K562 (cell line): Measurements from ENCODE around the gene MYO1B. TPM values are rescaled to one million over a fixed set of nuclear protein-coding genes. Genes with fewer than 3 reads are reported as not detected.

Experiments used
- ATAC-seq: fragments of 200-7000 bp; cut with Tn5 transposase; 3 replicates; pipeline ENCODE4 v1.9.1; 2020; ENCODE audit warnings: moderate library complexity
- BruUV-seq: library from RNA; stranded (reverse); fragments of 400-500 nt; replicated peaks from 2 replicates; lab custom pipeline; 2021; lab: Mats Ljungman, UMichigan
- CTCF ChIA-PET: fragments of 300-600 bp; formaldehyde crosslinking; extraction: SDS; loops from one replicate; lab custom pipeline; 2021; ENCODE audit warnings: low intra/inter-chr PET ratio; lab: Yijun Ruan, JAX
- POLR2A ChIA-PET: fragments of 300-600, 350-650 bp; sonication (Branson Sonifier 250); formaldehyde crosslinking; extraction: SDS; loops from one replicate; lab custom pipeline; 2021; ENCODE audit warnings: antibody characterized with exemption, inconsistent platforms; lab: Yijun Ruan, JAX
- DNase-seq, 4 experiments: peaks; one replicate each; pipeline versions ENCODE4 v3.0.0 to v3.0.0-alpha.2; 2011 to 2018; ENCODE audit warnings: low spot score in 3 of 4, mixed read lengths in 3 of 4; ENCODE audit errors: extremely low read depth in 1 of 4
- FAIRE-seq: peaks from 2 replicates; lab custom pipeline; 2011; peaks lifted over from hg19 to GRCh38; lab: Jason Lieb, UNC
- H2AFZ ChIP-seq: 2 replicates; pipeline ENCODE4 v1.6.0; 2011; ENCODE audit warnings: low read depth, low read length, control low read depth, inconsistent platforms
- H3K27ac ChIP-seq: fragments of 200-600 bp; 3 replicates; pipeline ENCODE4 v1.8.0; 2011; ENCODE audit warnings: low read depth, mild to moderate bottlenecking, control low read depth, inconsistent platforms, low read length, moderate library complexity, mixed read lengths; ENCODE audit errors: extremely low read depth
- H3K27me3 ChIP-seq, 2 experiments: fragments of 300-600 bp in 1 of 2; 2 replicates in 1 of 2; 3 replicates in 1 of 2; pipeline versions ENCODE4 v1.6.0 to v1.8.0; 2011; ENCODE audit warnings: inconsistent platforms in 2 of 2, low read length in 2 of 2, mild to moderate bottlenecking in 1 of 2, mixed read lengths in 1 of 2, moderate library complexity in 1 of 2; ENCODE audit not compliant: control insufficient read depth in 2 of 2, insufficient read depth in 2 of 2
- H3K36me3 ChIP-seq: fragments of 300-600 bp; 3 replicates; pipeline ENCODE4 v1.8.0; 2011; ENCODE audit warnings: mild to moderate bottlenecking, low read length, inconsistent platforms; ENCODE audit not compliant: control insufficient read depth, insufficient read depth
- H3K4me1 ChIP-seq, 2 experiments: fragments of 200-600 bp in 1 of 2; replicated peaks in 1 of 2; 2 replicates in 1 of 2; 3 replicates in 1 of 2; pipeline versions ENCODE4 v1.5.1 to v1.8.0; 2011; ENCODE audit warnings: inconsistent platforms in 2 of 2, low read length in 2 of 2, mild to moderate bottlenecking in 1 of 2, mixed read lengths in 1 of 2, moderate library complexity in 1 of 2; ENCODE audit not compliant: control insufficient read depth in 2 of 2, insufficient read depth in 2 of 2
- H3K4me2 ChIP-seq: 2 replicates; pipeline ENCODE4 v1.6.1; 2011; ENCODE audit warnings: low read length, control low read depth, inconsistent platforms, mixed read lengths; ENCODE audit not compliant: insufficient read depth
- H3K4me3 ChIP-seq: fragments of 200-600 bp; sonication (generic), shearing (Covaris generic); 2 replicates; pipeline ENCODE4 v1.5.1; 2016; ENCODE audit warnings: control low read depth, inconsistent platforms
- H3K79me2 ChIP-seq: fragments of 200-600 bp; 3 replicates; pipeline ENCODE4 v1.8.0; 2011; ENCODE audit warnings: low read length, inconsistent platforms; ENCODE audit not compliant: control insufficient read depth, insufficient read depth
- H3K9ac ChIP-seq, 2 experiments: 2 replicates each; pipeline versions ENCODE4 v1.6.0 to v1.6.1; 2011; ENCODE audit warnings: low read depth in 2 of 2, low read length in 2 of 2, control low read depth in 1 of 2, inconsistent platforms in 1 of 2, mild to moderate bottlenecking in 1 of 2, mixed read lengths in 1 of 2; ENCODE audit not compliant: insufficient read depth in 1 of 2
- H3K9me1 ChIP-seq: one replicate; pipeline ENCODE4 v1.6.0; 2011; ENCODE audit warnings: inconsistent platforms, mild to moderate bottlenecking, low read length, moderate library complexity; ENCODE audit not compliant: control insufficient read depth, insufficient read depth
- H3K9me3 ChIP-seq: replicated peaks from 2 replicates; pipeline ENCODE4 v1.5.1; 2011; ENCODE audit warnings: low read depth, low read length, inconsistent platforms; ENCODE audit not compliant: control insufficient read depth, insufficient read depth
- H4K20me1 ChIP-seq: replicated peaks from 2 replicates; pipeline ENCODE4 v1.6.1; 2011; ENCODE audit warnings: low read length, inconsistent platforms, mixed read lengths; ENCODE audit not compliant: control insufficient read depth, insufficient read depth
- FOXK2 ChIP-seq, 2 experiments: fragments of 450-650 bp; IDR thresholded peaks in 1 of 2; conservative IDR thresholded peaks in 1 of 2; 2 replicates each; pipeline ENCODE4 v1.6.1; 2016; ENCODE audit warnings: low read depth in 2 of 2, mild to moderate bottlenecking in 1 of 2
- HNRNPK ChIP-seq: fragments of 200-400 bp; formaldehyde crosslinking; IDR thresholded peaks from one replicate; pipeline ENCODE4 v1.6.1; 2018; ENCODE audit warnings: mild to moderate bottlenecking, low read depth, low read length; ENCODE audit not compliant: poor library complexity, severe bottlenecking
- HOXB6 ChIP-seq: fragments of 250-450 bp; sonication (Bioruptor Pico); IDR thresholded peaks from 2 replicates; pipeline ENCODE4 v1.5.1; 2022; ENCODE audit warnings: mild to moderate bottlenecking, borderline replicate concordance
- KDM1A ChIP-seq, 2 experiments: fragments of 450-650 bp; IDR thresholded peaks; 2 replicates each; pipeline ENCODE4 v1.6.1; 2016; ENCODE audit warnings: mild to moderate bottlenecking in 2 of 2
- MAFG ChIP-seq: fragments of 450-650 bp; conservative IDR thresholded peaks from 2 replicates; pipeline ENCODE4 v1.6.1; 2016; ENCODE audit warnings: missing genetic modification characterization, missing compliant biosample characterization
- NFATC3 ChIP-seq: fragments of 450-650 bp; IDR thresholded peaks from 2 replicates; pipeline ENCODE4 v1.6.1; 2017; ENCODE audit warnings: mild to moderate bottlenecking
- NFE2 ChIP-seq: IDR thresholded peaks from 2 replicates; pipeline ENCODE4 v1.6.1; 2014; ENCODE audit warnings: antibody characterized with exemption, low read depth
- PRPF4 ChIP-seq: fragments of 200-400 bp; formaldehyde crosslinking; IDR thresholded peaks from one replicate; pipeline ENCODE4 v1.6.1; 2017; ENCODE audit warnings: low read length, low read depth, mild to moderate bottlenecking; ENCODE audit not compliant: insufficient read depth, poor library complexity, severe bottlenecking
- RBM39 ChIP-seq: fragments of 200-400 bp; formaldehyde crosslinking; optimal IDR thresholded peaks from 2 replicates; pipeline ENCODE3; 2018; ENCODE audit warnings: low read depth, low read length
- SREBF1 ChIP-seq: fragments of 150-350 bp; IDR thresholded peaks from 2 replicates; pipeline ENCODE4 v1.6.1; 2014; ENCODE audit warnings: antibody characterized with exemption, low read depth, low read length, borderline replicate concordance
- TCF3 ChIP-seq: sonication (generic); formaldehyde crosslinking; IDR thresholded peaks from 2 replicates; pipeline ENCODE4 v1.4.0; 2020; ENCODE audit warnings: mild to moderate bottlenecking, missing genetic modification reagents
- ZNF318 ChIP-seq, 2 experiments: fragments of 450-650 bp; IDR thresholded peaks; 2 replicates each; pipeline ENCODE4 v1.6.1; 2016; ENCODE audit warnings: mild to moderate bottlenecking in 2 of 2, borderline replicate concordance in 1 of 2, low read depth in 1 of 2, moderate library complexity in 1 of 2
- ZNF584 ChIP-seq: fragments of 200-800 bp; sonication (Bioruptor generic); IDR thresholded peaks from 2 replicates; pipeline ENCODE4 v1.6.1; 2016; ENCODE audit warnings: low read depth, mild to moderate bottlenecking, missing genetic modification characterization, missing compliant biosample characterization
- WGBS: fragments of 100-300 bp; shearing (Covaris generic); methylation state at CpG from one replicate; pipeline ENCODE4 v1.1.6; 2016; ENCODE audit warnings: low coverage, mixed read lengths; ENCODE audit not compliant: insufficient coverage; ENCODE audit errors: missing lambda C conversion rate; 5-methylcytosine and 5-hydroxymethylcytosine counted together
- in situ Hi-C: fragments of 300-500 bp; cut with MboI; formaldehyde crosslinking; loops from 4 replicates; pipeline ENCODE4 v1.15.0; 2018; ENCODE audit warnings: inconsistent platforms, mixed read lengths
- intact Hi-C: fragments of 100-400 bp; cut with micrococcal nuclease; formaldehyde crosslinking; loops from 2 replicates; pipeline ENCODE4 v1.14.2; 2022
- polyA plus RNA-seq, 8 experiments: library from polyadenylated mRNA; depleted of rRNA in 4 of 8; stranded (reverse) in 5 of 8; unstranded in 3 of 8; fragments of >200 nt; fragmentation: Nextera tagmentation in 2 of 8; fragmentation: Illumina TruSeq in 1 of 8; extraction: Ambion mirVana in 2 of 8; extraction: Trizol in 1 of 8; gene quantifications; 2 replicates each; pipeline versions ENCODE4 v1.2.1 to v1.2.3, GENCODE V29; 2011 to 2014; ENCODE audit warnings: inconsistent platforms in 1 of 8, missing spikeins in 1 of 8
- total RNA-seq, 7 experiments: library from RNA; depleted of rRNA in 6 of 7; stranded (reverse); fragments of >200 nt in 6 of 7; fragmentation: Illumina TruSeq in 2 of 7; extraction: Trizol in 2 of 7; gene quantifications; 2 replicates each; pipeline versions ENCODE4 v1.2.1 to v1.2.3, GENCODE V29; 2011 to 2021; ENCODE audit warnings: low replicate concordance in 1 of 7
- TF ChIP-seq, protein P1 (sequence below): fragments of 250-450 bp; sonication (Bioruptor Pico); IDR thresholded peaks from 2 replicates; pipeline ENCODE4 v1.5.0; 2020; ENCODE audit warnings: mild to moderate bottlenecking

MYO1B gene
- total and polyA plus RNA-seq, 9 of the 15 experiments (the other 6 are each of a cell fraction or from before 2014, with no cell fraction given) = 0.04 to 0.33 (median 0.20) TPM; not detected in 5

GRCh38 chr2:191312163-191312562 lies 67.0 kb downstream of the MYO1B start:
- CTCF ChIA-PET = no interaction called here
- FAIRE-seq (no peak), DNase-seq (no peak), ATAC-seq (no peak)
- WGBS = 0% methylated on average over 3 of the region's 3 CpGs
- no peaks in the 10 kb centered on the region for H3K9me1 ChIP-seq
- POLR2A ChIA-PET = no interaction called here
- in situ Hi-C loops (no loop called here), intact Hi-C loops (no loop called here)
- BruUV-seq = no TSS peak
- H3K4me1 ChIP-seq = no peaks in the 10 kb centered on the region
- no peaks in the 10 kb centered on the region for H4K20me1 ChIP-seq
- no peak overlapping the region for H2AFZ ChIP-seq
- H3K9ac ChIP-seq = no peak overlapping the region
- no peak overlapping the region for H3K27ac ChIP-seq
- no peaks in the 10 kb centered on the region for H3K36me3 ChIP-seq
- no peaks in the 10 kb centered on the region for H3K9me3 ChIP-seq
- H3K79me2 ChIP-seq = no peaks in the 10 kb centered on the region
- no peak overlapping the region for H3K4me2 ChIP-seq
- H3K27me3 ChIP-seq = no peaks in the 10 kb centered on the region; a peak in 1 of 5 replicates
- no peak overlapping the region for H3K4me3 ChIP-seq
- no peak for TF ChIP-seq ZNF584 (CRISPR knock-in tag)
- TF ChIP-seq RBM39 = no peak
- no peak for TF ChIP-seq PRPF4
- no peak for TF ChIP-seq HOXB6 (CRISPR knock-in tag)
- no peak for TF ChIP-seq MAFG (tag)
- no peak for TF ChIP-seq NFE2
- no peak for TF ChIP-seq HNRNPK
- TF ChIP-seq ZNF318 (IDR thresholded peaks at IDR 0.05; ENCODE audit: borderline replicate concordance in 1 of 2, low read depth in 1 of 2) = no peak
- no peak for TF ChIP-seq NFATC3
- TF ChIP-seq FOXK2 (conservative IDR thresholded peaks at IDR 0.05 in 1 of 2, IDR thresholded peaks at IDR 0.05 in 1 of 2; ENCODE audit: low read depth in 2 of 2) = no peak
- TF ChIP-seq SREBF1 = no peak
- no peak for TF ChIP-seq KDM1A (IDR thresholded peaks at IDR 0.05)
- no peak for TF ChIP-seq TCF3 (CRISPR knock-in tag)
- TF ChIP-seq, protein P1, sequence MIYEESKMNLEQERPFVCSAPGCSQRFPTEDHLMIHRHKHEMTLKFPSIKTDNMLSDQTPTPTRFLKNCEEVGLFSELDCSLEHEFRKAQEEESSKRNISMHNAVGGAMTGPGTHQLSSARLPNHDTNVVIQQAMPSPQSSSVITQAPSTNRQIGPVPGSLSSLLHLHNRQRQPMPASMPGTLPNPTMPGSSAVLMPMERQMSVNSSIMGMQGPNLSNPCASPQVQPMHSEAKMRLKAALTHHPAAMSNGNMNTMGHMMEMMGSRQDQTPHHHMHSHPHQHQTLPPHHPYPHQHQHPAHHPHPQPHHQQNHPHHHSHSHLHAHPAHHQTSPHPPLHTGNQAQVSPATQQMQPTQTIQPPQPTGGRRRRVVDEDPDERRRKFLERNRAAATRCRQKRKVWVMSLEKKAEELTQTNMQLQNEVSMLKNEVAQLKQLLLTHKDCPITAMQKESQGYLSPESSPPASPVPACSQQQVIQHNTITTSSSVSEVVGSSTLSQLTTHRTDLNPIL (CRISPR knock-in tag) = no peak
